Melanocyte of skin (primary cell): ENCODE data around the gene CLEC7A. TPM values are rescaled to one million over a fixed set of nuclear protein-coding genes. Genes with fewer than 3 reads are reported as not detected.

Experiments used
- total RNA-seq, 2 donors: library from RNA; depleted of rRNA; stranded (reverse); fragments of >200 nt; gene quantifications; 2 replicates each; pipeline ENCODE4 v1.2.3, GENCODE V29; 2012

The CLEC7A gene
- under 1 TPM; under 0.01 to 0.33 TPM for total RNA-seq

DNA sequence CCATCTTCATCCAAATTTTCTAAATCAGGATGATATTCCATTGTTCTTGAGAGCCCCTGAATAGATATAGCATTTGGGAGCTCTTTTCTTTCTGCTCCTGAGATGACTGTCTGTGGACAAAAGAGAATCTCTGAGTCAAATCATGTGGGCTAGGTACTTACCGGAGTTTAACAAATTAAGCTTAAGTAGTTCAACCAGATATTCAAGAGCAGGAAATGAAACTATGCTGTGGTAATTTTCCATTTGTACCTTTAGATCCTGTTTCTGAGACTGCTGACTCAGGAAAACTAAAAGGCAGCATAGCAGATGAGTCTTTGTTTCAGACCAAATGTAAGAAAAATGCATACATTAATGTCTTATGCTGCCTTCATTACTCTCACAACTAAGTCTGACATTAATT is at the start of gene CLEC7A:
TSS of gene CLEC7A (minus strand) at position 158 of the 400 bp plus-strand sequence. CDS start at position 41, 117 bp downstream.

GRCh38 chr12:10178821-10179220 is 48.8 kb upstream of the CLEC7A start, which contains the start of gene TMEM52B:
Gene TMEM52B, plus strand, starts transcription at chr12:10179032. Its CDS starts 543 bp downstream, at chr12:10179575.

DNA sequence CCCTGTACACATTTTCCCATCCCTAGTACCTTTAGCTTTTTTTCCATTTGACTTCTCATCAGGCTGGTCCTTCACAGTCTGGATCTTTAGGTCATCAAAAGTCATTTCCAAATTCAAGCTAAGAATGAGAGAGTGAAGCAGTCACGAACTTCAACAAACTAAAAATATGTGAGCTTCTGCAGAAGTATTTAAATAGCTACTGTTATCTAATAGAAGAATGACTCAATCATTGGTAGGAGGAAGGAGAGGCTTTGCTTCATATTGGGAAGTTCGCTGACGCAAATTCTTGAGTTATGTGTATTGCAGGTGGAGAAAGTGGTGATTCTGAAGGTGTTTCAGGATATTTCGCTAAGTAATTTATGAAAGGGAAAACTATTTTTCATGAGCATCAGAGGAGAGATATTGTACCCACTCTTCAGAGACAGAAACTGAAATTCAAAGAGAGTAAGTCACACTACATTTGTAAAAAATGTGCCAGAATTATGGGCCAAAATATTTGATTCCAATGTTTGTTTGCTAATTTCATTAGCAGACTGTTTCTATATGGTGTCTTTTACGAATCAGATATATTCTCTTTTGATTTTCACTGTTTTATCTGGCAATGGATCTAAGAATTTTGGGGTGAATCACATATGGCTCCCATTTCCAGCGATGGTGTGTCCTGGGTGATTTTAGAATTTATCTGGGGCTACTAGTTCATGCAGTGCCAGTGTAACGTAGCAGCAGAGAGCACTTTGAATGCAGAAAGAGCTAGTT is 42.2 kb upstream of the CLEC7A start, which contains the start of gene OLR1:
TSS of gene OLR1 (minus strand) at position 160 of the 756 bp plus-strand sequence. CDS start at position 105, 55 bp downstream.

DNA sequence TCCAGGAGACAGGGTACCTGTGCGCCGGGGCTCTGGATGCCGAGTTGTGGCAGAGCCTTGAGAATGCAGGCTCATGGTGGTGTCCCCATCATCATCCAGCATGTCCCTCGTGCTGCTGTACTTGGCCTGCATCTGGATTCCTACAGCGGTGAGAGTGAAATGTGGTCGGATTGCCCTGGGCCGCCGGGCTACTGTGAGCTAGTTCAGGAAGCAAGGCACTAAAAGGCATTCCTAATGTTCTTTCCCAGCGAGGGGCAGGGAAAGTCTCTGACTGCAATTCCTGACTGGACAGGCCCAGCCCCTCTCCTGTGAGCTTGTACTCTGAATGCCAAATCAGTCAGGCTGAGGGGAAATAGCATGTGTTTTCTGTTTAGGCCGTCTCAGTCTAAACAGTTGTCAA is 31.2 kb downstream of the CLEC7A start, which contains the start of gene CLEC1A:
TSS of gene CLEC1A (minus strand) at position 195 of the 400 bp plus-strand sequence. CDS start at position 132, 63 bp downstream.

Other genes starting within 250 kb of the CLEC7A start
- not detected for gene KLRF2, start 248.7 kb downstream of the CLEC7A start, total RNA-seq
- not detected for gene CLEC2A, start 197.8 kb downstream of the CLEC7A start, total RNA-seq
- not detected for gene CLEC12A, start 158.8 kb downstream of the CLEC7A start, total RNA-seq
- under 1 TPM in 1 of 2 donors, not detected in 1; under 0.01 TPM for gene CLEC1B, start 131.1 kb downstream of the CLEC7A start, total RNA-seq
- not detected for gene CLEC12B, start 119.6 kb downstream of the CLEC7A start, total RNA-seq
- gene CLEC9A, start 99.5 kb downstream of the CLEC7A start, total RNA-seq: not detected
- under 1 TPM; under 0.01 to 0.33 TPM for gene CLEC1A, start 31.2 kb downstream of the CLEC7A start, total RNA-seq
- not detected for gene OLR1, start 41.9 kb upstream of the CLEC7A start, total RNA-seq
- not detected for gene TMEM52B, start 48.8 kb upstream of the CLEC7A start, total RNA-seq
- 10 to 100 TPM; 25.0 to 37.2 TPM for gene GABARAPL1, start 82.7 kb upstream of the CLEC7A start, total RNA-seq
- gene KLRD1, start 177.7 kb upstream of the CLEC7A start, total RNA-seq: under 1 TPM in 1 of 2 donors, not detected in 1; under 0.01 TPM